ENCODE results near the gene PLPPR3.
"Not testable (repeated sequence)": the region's sequence is repeated elsewhere in the genome, so short reads cannot be mapped to it uniquely, and the experiment has no call there.

PLPPR3 gene

GRCh38 chr19:825897-826644, 4.3 kb upstream of the PLPPR3 start:
- no peak for TF ChIP-seq CTCF (conservative IDR thresholded peaks at IDR 0.05; ENCODE audit: low read depth)
- CTCF ChIA-PET: interaction anchor here (0.6 kb wide), 2 partner anchors 78 to 93 kb away, joined by 3 read pairs; no protein-coding TSS in a partner anchor
- POLR2A ChIA-PET (ENCODE audit: low non-redundant PET): no interaction called here
- no peak for DNase-seq (ENCODE audit: low spot score)
- no peak overlapping the region for H3K27ac ChIP-seq

GRCh38 chr19:824885-825284, 3.1 kb upstream of the PLPPR3 start:
- no peak overlapping the region for H3K27ac ChIP-seq
- no peak for TF ChIP-seq CTCF (conservative IDR thresholded peaks at IDR 0.05; ENCODE audit: low read depth)
- POLR2A ChIA-PET (ENCODE audit: low non-redundant PET): no interaction called here
- CTCF ChIA-PET: no interaction called here
- DNase-seq (ENCODE audit: low spot score): no peak

- no peak overlapping the region for H3K27ac ChIP-seq
- ChIA-PET CTCF (interaction anchor here (0.8 kb wide), 1 partner anchor 161 kb away, joined by 3 read pairs; no protein-coding TSS in a partner anchor), POLR2A (ENCODE audit: low non-redundant PET) (no interaction called here)
- DNase-seq (ENCODE audit: low spot score): no peak
- TF ChIP-seq CTCF (conservative IDR thresholded peaks at IDR 0.05; ENCODE audit: low read depth): no peak
Measured at GRCh38 chr19:823565-824121, 1.9 kb upstream of the PLPPR3 start.

GRCh38 chr19:821231-821824, 427 bp downstream of the PLPPR3 start:
- POLR2A ChIA-PET (ENCODE audit: low non-redundant PET): no interaction called here
- CTCF ChIA-PET: no interaction called here
- no peak for DNase-seq (ENCODE audit: low spot score)
- no peak overlapping the region for H3K27ac ChIP-seq
- TF ChIP-seq CTCF (conservative IDR thresholded peaks at IDR 0.05; ENCODE audit: low read depth): no peak

GRCh38 chr19:820212-820611, 1.5 kb downstream of the PLPPR3 start:
- POLR2A ChIA-PET (ENCODE audit: low non-redundant PET); DNase-seq (ENCODE audit: low spot score); H3K27ac ChIP-seq: not testable (repeated sequence)
- CTCF ChIA-PET: interaction anchor here (0.6 to 0.7 kb wide), 2 partner anchors 17 to 238 kb away, joined by 3 to 4 read pairs; no protein-coding TSS in a partner anchor

- DNase-seq (ENCODE audit: low spot score): no peak
- ChIA-PET POLR2A (ENCODE audit: low non-redundant PET) (no interaction called here), CTCF (no interaction called here)
- TF ChIP-seq CTCF (conservative IDR thresholded peaks at IDR 0.05; ENCODE audit: low read depth): no peak
- H3K27ac ChIP-seq: no peak overlapping the region
Measured at GRCh38 chr19:816500-816857, 5.3 kb downstream of the PLPPR3 start.

All from RWPE1 (cell line).